GM21360 (cell line): Measurements from ENCODE around the gene AKAP5.
"Not testable (repeated sequence)": the region's sequence is repeated elsewhere in the genome, so short reads cannot be mapped to it uniquely, and the experiment has no call there.

Experiments
- ATAC-seq: cut with Tn5 transposase; IDR thresholded peaks from one replicate; pipeline ENCODE4 v1.9.1; 2021; ENCODE audit warnings: mild to moderate bottlenecking, moderate library complexity; ENCODE audit not compliant: unreplicated experiment

The AKAP5 gene

DNA sequence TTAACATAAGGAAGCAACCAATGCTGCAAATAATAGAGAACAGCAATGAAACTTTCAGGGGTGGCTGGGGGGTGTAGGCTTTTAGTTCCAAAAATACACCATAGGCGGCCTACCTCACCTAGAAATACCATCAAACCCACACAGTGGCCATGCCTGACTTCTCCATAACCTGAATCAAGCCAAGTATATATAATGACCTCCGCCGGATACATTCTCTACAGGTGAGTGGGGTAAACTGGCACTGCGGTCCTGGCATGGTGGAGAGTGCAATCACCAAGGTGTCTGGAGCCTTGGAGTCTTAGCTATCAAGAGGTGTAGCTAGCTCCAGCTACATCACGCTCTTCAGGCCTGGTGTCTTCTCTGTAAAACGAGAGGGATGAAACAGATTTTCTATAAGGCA lies 37.2 kb downstream of the AKAP5 start:
- no peak for ATAC-seq

DNA sequence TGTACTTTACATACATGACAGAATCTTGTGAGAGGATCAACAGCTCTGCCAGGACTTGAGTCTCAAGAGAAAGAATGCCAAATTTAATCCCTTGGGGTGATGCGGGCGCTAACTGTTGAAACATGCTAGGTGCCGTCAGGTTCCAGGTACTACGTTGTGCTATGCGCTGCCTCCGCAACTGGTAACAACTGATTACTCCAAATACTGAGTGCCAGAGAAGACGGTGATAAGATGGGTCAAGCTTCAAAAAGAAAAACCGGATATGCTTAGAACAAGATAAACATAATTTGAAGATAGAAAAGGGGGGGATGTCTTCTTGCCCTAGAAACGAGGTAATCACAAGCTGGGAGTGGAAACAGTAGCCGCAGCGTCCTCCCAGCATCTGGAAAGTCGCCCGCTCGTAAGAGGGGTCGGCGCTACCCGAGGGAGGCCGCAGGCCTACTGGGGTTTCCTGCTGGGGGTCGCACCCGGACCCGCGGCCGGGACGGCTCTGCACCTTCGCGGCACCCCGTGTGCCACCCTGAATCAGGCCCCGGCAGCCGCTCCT lies 37.7 kb downstream of the AKAP5 start:
- no peak for ATAC-seq

DNA sequence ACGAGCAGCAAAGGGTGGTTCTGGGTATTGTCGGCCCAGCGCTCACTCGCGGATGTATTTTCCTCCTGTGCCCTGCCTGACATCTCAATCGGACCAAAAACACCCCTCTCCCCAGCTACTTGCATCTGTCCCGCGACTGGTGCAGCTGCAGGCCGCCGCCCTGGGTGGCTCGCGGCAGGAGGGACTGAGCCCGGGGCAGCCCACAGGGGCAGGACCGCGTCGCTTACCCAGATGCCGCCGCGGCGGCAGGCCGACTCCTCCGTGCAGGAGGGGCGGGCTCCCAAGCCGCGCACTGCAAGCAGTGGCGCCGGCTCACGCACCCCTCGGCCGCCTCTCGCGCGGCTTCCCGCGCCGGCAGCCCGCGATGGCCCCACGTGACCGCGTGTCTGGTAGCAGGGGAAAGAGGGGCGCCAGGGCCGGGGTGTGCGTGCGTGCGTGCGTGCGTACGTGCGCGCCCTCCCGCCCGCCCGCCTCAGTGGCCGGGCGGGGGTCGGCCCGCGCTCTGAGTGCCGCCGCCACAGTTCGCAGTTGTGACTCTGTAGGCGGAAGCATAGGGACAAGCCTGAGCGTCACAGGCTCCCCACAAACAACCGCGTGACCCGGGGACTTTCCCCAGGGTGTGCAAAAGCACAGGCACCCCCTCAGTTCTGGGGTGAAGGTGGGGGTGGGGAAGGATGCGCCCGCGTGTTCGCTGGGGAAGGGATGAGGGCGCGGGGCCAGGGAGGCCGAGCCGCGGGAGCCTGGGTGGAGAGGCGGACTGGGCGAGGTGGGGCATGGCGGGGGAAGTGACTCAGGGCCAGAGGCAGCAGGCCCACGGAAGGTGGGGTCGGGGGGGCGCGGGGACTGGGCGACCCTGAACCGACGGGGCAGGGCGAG lies 38.4 kb downstream of the AKAP5 start, which contains the start of gene ZBTB25:
Gene ZBTB25 (minus strand): TSS at position 405 of the 876 bp plus-strand sequence. CDS start 13,305 bp downstream, outside the sequence.
- peak; percentile 57 for ATAC-seq

DNA sequence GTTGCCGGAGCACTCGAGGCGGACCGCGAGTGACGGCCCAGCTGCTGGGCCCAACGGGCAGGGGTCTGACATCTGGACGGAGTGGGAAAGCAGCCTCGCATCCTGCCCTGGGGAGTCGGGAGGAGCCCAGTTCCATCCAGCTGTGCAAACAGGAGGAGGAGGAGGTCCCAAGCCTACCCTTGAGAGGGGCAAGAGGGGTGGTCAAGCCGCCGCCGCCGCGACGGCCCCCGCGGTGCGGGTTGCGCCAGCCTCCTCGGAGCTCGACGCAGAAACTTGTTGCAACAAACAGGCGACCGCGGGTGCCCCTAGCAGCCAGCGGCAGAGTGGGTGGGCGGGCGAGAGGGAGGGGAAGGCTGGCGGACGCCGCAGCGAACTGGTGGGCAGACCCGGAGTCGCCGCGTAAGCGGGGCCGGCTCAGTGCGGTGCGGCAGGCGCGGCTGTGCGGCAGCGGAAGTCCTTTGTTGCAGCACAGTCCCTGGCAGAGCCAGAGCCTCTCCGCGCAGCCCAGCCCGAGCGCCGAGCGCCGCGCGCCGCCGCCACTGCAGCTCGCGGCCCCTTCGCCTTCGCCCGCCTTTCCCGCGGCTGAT lies 39.1 kb downstream of the AKAP5 start, which contains the start of gene ZBTB1:
Gene ZBTB1 (plus strand): TSS at position 461 of the 587 bp plus-strand sequence. CDS start 16,735 bp downstream, outside the sequence.
- ATAC-seq: peak; percentile 19

DNA sequence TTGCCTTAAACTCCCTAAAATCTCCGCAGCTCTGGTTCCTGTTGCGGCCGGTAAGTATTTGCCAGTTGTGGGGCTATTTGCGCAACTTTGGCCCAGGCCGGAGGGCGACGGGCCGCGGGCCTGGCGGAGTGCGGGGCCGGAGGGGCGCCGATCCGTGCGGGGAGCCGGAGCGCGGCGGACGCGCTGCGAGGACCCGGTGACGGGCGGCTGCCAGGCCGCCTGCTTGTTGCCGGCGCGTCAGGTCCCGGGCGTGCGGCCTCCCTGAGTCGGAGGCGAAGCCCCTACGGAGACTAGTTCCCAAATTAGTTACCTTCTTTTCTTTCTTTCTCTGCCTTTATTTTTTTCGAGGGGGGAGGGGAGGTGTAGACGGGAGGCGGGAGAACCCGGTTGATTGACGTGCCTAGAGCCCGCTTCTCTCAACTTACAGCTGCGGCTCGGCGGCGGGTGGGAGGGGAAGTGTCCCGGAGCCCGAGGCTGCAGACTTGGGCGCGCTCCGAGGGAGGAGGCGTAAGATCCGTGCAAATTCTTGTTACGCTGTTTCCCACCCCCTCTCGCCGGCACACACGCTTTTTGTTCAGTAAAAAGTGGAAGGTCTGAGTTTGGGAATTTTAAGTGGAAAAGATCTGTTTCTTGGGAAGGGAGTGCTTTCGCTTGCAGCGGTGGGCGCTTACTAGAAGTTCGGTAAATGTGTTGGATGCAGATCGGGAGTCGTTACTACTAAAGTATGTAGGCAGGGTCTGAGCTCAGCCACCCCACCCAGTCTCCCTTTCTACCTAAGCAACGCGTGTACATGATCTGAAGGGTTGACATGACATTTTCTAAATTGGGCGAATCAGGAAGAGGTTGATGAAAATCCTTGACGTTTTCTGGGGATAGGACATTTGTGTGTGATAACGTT lies 39.8 kb downstream of the AKAP5 start:
- no peak for ATAC-seq

DNA sequence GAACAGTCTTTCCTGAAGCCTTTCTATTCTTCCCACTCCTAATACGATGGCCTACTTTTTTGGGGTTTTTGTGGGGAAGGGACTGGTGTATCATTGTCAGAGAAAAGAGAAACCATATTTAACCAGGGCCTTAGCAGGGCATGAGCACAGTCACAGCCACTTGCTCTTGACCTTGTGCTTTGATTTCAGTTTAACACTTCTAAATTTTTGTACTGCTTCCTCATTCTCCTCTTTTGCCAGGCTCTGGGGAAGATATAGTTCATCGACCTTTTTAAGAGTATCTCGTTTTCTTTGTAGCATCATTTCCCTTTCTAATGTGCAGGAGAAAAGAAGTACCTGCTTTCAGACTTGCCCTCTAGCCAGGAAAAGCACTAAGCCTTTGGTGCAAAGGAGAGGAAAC lies 41.4 kb downstream of the AKAP5 start:
- ATAC-seq: no peak

DNA sequence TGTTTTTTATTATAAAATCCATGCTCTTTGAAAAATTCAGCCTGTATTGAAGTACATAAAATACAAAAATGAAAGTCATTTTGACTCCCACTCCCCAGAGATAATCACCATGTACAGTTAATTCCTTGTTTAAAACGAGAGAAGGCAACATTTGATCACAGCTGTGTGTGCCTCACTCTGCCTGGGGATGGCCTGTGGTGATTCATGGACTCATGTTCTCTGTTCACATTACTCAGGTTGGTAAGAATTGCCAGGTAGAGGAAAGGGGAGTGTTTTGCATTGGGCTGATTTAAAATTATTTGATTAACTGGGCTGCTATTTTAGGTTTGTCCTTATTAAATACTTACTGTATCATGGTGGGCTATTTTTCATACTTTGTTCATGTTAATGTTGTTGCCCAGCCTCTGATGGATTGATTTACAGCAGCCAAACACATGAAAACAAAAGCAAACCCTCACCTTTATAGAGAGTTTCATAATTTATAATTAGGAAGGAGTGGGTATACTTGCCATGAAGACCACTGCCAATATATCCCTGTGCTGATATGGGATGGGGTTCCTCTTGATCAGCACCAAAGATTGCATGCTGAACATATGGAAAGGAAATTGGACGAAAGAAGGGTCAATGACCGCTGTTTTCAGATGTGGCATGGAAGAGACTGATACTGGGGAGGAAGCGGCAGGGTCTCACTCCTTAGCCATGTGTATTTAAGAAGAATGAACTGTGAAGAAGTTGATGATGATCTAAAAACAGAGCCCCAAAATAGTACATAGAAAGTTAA lies 42.3 kb downstream of the AKAP5 start:
- no peak for ATAC-seq

DNA sequence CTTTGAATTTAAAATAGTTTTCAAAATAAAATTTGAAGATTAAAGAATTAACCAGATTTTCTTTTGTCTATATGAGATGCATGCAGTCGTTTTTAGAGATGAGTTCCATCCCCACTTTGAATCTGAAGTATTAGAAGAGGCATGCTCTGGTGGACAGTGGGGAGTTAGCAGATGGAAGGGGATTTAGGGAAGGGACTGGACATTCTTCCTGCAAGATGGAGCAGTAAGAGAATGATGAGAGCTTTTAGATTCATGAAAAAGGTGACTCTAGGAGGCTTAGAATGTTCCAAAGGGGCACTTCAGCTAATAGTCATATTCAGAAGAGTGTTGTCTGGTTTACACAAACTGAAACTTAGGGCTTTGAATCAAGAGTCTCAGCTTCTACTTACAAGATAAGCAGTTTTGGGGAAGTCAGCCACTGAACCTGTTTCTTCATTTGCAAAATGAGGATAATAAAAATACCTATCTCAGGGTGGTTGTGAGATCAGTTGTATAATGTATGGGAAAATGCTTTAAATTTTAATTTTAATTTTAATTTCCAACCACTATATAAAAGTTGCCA lies 43.0 kb downstream of the AKAP5 start:
- ATAC-seq: no peak

DNA sequence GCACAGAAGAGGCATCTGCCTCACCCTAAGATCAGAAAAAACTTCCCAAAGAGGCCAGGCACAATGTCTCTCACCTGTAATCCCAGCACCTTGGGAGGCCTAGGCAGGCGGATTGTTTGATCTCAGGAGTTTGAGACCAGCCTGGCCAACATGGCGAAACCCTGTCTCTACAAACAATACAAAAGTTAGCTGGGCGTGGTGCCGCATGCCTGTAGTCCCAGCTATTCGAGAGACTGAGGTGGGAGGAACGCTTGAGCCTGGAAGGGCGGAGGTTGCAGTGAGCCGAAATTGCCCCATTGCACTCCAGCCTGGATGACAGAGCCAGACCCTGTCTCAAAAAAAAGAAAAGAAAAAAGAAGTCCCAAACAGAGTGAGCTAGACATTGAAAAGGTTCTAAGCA lies 43.7 kb downstream of the AKAP5 start:
- ATAC-seq: no peak

DNA sequence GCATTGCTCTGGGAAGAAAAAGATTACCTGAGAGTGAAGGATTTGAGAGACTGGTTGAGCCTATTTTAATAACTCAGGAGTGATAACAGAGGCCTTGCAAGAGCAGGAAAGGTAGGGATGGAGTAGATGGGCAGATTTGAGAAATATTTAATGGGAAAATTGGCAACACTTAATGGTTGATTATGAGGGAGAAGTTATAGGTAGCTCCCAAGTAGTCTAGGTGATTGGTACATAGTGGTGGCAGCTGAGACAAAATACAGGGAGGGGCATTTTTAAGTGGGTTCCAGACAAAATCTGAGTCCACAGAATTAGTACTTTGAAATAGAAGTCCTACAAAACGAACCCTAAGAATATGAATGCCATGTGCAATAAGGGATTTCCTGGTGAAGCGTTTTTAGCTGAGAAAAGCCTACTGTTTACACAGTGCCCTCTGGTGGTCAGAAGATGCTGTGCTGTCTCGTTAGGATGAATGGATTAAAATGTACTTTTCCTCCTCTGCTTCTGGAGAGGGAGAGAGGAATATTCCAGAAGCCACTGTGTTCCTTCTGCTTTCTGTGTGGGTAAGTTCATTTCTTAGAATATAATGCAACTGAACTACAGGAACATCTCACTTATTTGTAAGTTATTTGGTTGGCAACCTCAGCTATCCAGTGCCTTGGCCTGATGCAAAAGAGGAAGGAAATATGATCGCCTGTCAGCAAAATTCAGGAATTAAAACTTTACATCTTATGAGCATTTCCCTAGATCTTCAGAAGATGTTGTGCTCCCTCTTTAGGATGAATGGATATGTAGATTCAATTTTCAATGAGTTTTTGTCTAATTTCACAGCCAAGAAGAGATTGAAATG lies 45.7 kb downstream of the AKAP5 start:
- ATAC-seq: no peak

DNA sequence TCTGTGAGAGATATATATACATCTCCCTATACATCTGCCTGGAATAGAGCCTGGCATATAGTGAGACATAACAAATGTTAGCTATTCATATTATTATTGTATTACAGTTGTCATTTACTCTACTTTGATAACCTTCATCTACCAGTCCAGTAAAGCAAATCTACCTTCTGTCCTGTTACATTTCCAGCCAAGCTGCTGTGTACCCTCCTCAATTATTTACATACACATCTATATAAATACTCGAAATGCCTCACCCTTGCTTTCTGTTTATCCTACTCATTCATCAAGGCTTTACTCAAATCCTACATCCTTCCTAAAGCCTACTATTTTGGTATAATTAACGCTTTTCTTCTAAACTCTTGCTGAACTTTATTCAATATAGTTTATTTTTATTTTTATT lies 48.0 kb downstream of the AKAP5 start:
- ATAC-seq: no peak

DNA sequence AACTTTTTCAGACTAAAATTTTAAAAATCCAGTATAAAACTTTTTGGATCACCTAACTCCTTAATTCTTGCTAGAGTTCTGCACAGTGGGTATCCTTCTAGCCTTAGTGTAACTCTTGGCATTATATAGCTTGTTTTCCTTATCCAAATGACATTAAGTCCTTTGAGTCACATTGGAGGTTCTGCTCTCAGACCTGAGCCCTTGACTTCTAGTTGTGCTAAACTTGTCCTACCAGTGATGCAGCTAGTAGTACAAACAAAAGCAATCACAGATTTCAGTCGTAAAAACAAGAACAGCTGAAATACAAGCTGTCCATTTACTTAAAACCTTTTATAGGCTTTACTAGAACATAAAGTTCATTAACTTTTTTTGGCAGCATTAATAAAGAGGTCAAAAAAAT lies 49.8 kb downstream of the AKAP5 start:
- ATAC-seq: no peak

DNA sequence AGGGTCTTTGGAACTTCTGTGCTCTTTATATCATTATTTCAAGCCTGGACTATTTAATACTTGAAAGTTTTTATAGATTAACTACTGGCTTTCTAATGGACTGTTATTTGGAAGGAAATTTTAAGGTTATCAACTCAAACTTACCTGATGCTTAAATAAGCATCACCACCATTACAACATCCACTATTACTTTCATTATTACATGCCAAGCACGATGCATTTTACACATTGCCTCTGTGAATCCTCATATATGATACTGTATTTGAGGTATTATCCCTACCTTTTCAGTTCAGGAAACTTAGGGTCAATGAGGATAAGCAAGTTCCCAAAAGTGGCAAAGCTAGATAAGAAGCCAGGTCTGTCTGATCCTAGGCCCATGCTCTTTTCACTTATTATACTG lies 51.7 kb downstream of the AKAP5 start:
- no peak for ATAC-seq

DNA sequence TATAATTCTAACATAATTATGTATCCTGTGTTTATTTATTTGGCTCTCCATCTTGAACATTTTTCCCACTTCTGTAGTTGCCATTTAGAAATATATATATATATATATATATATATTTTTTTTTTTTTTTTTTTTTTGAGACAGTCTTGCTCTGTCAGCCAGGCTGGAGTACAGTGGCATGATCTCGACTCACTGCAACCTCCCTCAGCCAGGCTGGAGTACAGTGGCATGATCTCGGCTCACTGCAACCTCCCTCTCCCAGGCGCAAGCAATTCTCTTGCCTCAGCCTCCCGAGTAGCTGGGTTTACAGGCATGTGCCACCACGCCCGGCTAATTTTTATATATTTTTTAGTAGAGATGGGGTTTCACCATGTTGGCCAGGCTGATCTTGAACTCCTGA lies 52.4 kb downstream of the AKAP5 start:
- not testable (repeated sequence) for ATAC-seq

DNA sequence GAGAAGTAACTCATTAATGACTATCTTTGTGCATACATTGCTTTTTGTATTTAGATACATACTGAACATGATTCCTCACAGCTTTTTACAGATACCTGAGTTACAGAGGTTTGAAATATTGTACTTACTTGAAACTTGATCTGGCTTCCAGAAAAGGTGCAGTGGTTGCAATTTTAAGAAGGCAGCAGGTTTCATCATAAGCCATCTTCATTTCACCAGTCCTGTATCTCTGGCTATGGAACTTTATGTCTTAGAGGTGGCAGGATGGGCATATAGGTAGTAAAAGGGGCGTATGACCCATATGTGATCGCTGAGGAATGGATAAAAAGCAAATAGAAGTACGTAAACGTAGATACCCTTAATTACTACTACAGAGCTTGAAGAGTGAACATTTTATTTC lies 52.9 kb downstream of the AKAP5 start:
- ATAC-seq: no peak

DNA sequence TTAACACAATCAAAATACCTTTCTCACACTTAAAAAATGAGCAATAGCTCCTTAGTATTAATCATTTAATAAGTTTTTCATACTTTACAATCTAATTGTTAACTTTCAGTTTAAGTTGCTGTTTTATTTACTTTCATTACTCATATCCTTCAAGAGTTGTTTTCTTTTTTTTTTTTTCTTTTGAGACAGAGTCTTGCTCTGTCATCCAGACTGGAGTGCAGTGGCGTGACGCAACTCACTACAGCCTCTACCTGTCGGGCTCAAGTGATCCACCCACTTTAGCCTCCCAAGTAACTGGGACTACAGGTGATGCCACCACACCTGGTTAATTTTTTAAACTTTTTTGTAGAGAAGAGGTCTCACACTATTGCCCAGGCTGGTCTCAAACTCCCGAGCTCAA lies 55.4 kb downstream of the AKAP5 start:
- ATAC-seq: no peak

DNA sequence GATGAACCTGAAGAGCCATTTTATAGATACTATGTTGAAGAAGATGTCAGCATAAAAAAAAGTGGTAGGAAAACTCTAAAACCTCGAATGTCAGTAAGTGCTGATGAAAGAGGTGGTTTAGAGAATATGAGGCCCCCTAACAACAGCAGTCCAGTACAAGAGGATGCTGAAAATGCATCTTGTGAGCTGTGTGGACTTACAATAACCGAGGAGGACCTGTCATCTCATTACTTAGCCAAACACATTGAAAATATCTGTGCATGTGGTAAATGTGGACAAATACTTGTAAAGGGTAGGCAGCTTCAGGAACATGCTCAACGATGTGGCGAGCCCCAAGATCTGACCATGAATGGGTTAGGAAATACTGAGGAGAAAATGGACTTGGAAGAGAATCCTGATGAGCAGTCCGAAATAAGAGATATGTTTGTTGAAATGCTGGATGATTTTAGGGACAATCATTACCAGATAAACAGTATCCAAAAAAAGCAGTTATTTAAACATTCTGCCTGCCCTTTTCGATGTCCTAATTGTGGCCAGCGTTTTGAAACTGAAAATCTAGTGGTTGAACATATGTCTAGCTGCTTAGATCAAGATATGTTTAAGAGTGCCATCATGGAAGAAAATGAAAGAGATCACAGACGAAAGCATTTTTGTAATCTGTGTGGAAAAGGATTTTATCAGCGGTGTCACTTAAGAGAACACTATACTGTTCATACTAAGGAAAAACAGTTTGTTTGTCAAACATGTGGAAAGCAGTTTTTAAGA lies 57.5 kb downstream of the AKAP5 start:
- ATAC-seq: no peak
